Stimulated activated CD4-positive, alpha-beta T cell treated with anti-CD3 and anti-CD28 coated beads, Interleukin-1b, Interleukin-23, amount 100 ng/mL, for 4 hours (primary cell): Measurements from ENCODE around the gene PCBP3.
"Not testable (repeated sequence)": the region's sequence is repeated elsewhere in the genome, so short reads cannot be mapped to it uniquely, and the experiment has no call there.

Experiments
- DNase-seq, 2 donors: peaks; one replicate each; pipeline ENCODE4 v3.0.0-alpha.2; 2020; ENCODE audit warnings: low read depth in 2 of 2

PCBP3 gene

GRCh38 chr21:45892916-45893739 is 249.6 kb downstream of the PCBP3 start:
- DNase-seq, result no peak

GRCh38 chr21:45893740-45894449 is 250.4 kb downstream of the PCBP3 start:
- no peak for DNase-seq

- no peak for DNase-seq
Observed at GRCh38 chr21:45894450-45894825, 250.9 kb downstream of the PCBP3 start.

GRCh38 chr21:45894906-45895777 is 251.6 kb downstream of the PCBP3 start:
- no peak for DNase-seq

GRCh38 chr21:45895778-45896370 is 252.3 kb downstream of the PCBP3 start:
- no peak for DNase-seq

GRCh38 chr21:45896431-45896830 is 252.9 kb downstream of the PCBP3 start:
- not testable (repeated sequence) for DNase-seq

GRCh38 chr21:45897191-45898027 is 253.9 kb downstream of the PCBP3 start:
- no peak for DNase-seq

GRCh38 chr21:45898028-45898350 is 254.5 kb downstream of the PCBP3 start:
- no peak for DNase-seq

GRCh38 chr21:45898781-45899180 is 255.3 kb downstream of the PCBP3 start:
- no peak for DNase-seq

- DNase-seq, result no peak
Observed at GRCh38 chr21:45899317-45900033, 255.9 kb downstream of the PCBP3 start.

- DNase-seq, result no peak
Observed at GRCh38 chr21:45900034-45900868, 256.7 kb downstream of the PCBP3 start.

- DNase-seq, result no peak
Observed at GRCh38 chr21:45901061-45901690, 257.7 kb downstream of the PCBP3 start.

GRCh38 chr21:45902292-45902995 is 258.9 kb downstream of the PCBP3 start:
- no peak for DNase-seq

- no peak for DNase-seq
Observed at GRCh38 chr21:45905196-45905595, 261.7 kb downstream of the PCBP3 start.

- no peak for DNase-seq
Observed at GRCh38 chr21:45906196-45906805, 262.8 kb downstream of the PCBP3 start.

- DNase-seq, result no peak
Observed at GRCh38 chr21:45906859-45907258, 263.3 kb downstream of the PCBP3 start.

GRCh38 chr21:45908536-45909237 is 265.2 kb downstream of the PCBP3 start:
- DNase-seq, result no peak
